Measurements from ENCODE around the gene VWA7.

The VWA7 gene

GRCh38 chr6:31778999-31779885, 2.1 kb upstream of the VWA7 start:
- DNase-seq (ENCODE audit: low spot score): no peak

- no peak for DNase-seq (ENCODE audit: low spot score)
These were observed 1.1 kb upstream of the VWA7 start for GRCh38 chr6:31778193-31778592.

DNA sequence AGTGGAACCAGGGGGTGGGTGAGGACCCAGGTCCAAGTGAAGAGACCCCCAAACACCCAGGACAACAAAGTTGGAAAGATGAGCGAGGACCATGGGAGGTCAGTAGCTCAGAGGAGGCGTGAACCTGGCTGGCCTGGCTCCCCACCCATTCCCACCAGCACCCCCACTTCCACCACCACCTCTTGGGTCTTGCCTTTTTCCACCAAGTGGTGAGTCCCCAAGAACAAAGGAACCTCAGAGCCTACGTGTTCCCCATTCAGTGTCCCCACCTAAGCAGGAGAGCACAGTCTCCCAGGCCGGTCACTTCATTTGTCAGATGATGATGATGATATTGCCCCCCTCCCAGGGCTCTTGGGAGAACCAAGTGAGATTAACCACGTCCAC, 531 bp upstream of the VWA7 start:
- DNase-seq (ENCODE audit: low spot score): no peak

DNA sequence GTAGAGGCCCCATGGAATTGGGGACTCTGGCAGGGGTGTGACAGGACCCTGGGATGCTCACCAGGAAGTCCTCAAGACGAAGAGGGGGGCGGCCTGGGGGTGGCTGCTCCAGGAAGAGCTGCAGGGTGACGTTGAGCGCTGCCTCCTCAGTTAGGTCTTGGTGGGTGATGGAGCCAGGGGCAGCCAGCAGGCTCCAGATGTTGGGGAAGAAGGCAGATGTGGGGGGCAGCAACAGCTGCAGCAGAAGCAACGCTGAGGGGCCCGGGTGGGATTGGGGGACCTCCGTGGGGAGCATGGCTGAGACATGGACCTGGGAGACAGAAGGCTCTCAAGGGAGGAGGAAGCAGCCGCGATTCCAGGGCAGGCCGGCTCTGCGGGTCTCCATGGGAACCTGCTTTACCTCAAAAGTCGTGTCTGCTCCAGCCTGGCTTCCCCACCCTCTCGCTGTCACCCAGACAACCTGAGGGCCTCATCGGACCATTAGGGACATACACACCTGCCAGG, 591 bp downstream of the VWA7 start:
- DNase-seq (ENCODE audit: low spot score): no peak

DNA sequence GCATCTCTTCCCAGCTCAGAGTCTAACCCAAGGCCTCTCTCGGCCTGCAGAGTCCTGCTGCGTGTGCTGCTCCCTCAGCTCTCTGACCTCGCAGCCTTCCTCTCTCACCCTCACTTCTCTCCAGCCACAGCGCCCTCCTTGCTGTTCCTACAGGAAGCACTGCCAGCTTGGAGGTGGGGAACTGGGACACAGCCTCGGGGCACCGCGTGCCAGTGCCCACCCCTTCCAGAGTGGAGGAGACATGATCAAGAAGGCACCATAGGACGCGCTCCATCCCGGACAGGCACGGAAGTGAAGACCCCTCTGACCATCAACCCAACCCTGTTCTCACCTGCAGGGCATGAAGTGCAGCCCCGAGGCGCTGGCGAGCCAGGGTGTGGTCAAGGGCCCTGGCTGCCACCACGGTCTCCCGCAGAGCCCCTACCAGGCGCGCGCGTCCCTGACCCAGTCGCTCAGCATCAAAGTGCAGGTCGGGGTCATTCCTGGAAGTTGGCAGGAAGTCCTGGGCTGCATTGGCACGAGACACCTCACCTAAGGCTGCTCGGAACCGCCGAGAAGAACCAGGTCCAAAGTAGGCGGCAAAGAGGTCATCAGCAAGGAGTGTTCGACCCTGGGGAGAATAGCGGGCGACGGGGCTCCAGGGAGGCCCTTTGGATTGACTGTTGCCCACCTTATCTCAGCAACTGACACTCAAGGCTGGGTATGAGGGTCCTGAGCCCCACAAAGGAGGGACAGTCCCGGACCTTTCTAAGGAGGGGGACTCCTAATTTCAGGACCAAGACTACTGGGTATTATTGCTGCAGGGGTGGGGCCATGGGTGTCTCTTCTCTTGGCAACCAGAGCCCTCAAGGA, 1.3 kb downstream of the VWA7 start:
- no peak for DNase-seq (ENCODE audit: low spot score)

GRCh38 chr6:31775184-31775583, 1.9 kb downstream of the VWA7 start:
- peak; percentile 55 for DNase-seq (ENCODE audit: low spot score)

GRCh38 chr6:31771992-31772358, 5.2 kb downstream of the VWA7 start:
- no peak for DNase-seq (ENCODE audit: low spot score)

DNA sequence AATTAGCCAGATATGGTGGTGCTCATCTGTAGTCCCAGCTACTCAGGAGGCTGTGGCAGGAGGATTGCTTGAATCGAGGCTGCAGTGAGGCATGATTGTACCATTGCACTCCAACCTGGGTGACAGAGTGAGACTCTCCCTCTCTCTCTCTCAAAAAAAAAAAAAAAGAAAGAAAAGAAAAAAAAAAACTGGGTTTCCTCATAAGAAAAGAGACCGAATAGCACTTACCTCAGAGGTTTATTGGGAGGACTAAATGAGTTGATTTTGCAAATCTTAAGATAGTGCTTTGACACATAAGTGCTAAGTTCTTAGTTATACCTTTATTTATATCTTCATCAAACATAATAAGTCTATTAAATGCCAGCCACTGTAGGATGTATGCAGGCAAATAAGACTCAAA, 6.3 kb downstream of the VWA7 start:
- no peak for DNase-seq (ENCODE audit: low spot score)

DNA sequence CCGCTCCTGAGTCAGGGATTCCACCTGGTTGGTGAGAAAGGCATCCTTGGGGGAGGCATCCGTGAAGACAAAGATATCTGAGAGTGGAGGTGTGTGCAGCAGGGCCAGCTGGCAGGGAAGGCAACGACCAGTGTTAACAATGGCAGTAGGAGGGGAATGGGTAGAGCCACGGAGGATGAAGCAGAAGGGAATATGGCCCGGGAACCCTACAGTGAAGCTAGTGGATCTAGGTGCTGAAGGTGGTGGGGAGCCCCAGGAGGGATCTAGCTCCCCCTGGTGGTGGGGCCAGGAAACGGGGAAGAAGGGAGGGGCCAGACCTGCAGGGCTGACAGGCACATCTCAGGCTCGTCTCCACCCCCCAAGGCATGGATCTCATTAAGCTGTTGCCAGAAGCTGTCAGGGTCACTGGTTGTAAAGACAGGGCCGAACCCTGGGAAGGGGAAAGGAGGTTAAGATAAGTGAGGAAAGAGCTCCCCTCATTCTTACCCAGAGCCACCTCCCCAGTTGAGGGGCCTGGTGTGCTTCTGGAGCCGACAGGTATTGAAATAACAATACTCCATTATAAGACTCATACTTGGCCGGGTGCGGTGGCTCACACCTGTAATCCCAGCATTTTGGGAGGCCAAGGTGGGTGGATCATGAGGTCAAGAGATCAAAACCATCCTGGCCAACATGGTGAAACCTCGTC, 7.3 kb downstream of the VWA7 start:
- DNase-seq (ENCODE audit: low spot score): peak; percentile 91

DNA sequence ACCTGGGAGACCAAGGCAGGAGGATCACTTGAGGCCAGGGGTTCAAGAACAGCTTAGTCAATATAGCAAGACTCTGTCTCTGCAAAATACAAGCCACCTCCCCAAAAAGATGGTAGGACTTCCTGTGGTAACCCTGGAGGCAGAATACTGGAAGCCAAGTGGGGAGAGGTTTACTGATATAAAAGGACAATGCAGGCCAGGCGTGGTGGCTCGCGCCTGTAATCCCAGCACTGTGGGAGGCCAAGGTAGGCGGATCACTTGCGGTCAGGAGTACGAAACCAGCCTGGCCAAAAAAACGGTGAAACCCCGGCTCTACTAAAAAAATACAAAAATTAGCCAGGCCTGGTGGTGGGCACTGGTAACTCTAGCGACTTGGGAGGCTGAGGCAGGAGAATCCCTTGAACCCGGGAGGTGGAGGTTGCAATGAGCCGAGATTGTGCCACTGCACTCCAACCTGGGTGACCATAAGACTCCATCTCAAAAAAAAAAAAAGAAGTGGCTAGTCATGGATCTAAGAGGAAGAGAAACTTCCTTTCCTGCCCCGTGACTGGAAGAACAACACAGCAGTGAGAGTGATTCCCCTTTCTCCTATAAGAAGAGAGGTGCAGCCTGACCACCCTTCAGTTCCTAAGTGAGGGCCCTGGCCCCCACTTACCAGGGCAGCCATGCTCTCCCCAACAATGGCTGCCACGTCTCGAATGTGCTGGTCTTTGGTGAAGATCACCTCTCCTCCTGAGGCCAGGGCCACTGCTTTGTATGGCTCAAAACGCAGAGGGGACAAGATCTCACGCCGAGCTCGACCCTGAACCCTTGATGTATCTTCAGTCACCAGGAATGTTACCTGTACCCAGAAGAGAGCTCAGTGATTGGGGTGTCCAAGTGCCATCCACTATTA, 8.5 kb downstream of the VWA7 start:
- DNase-seq (ENCODE audit: low spot score): no peak

- no peak for DNase-seq (ENCODE audit: low spot score)
These were observed 10.0 kb downstream of the VWA7 start for GRCh38 chr6:31767096-31767645.

- DNase-seq (ENCODE audit: low spot score): no peak
These were observed 11.0 kb downstream of the VWA7 start for GRCh38 chr6:31765910-31766794.

- no peak for DNase-seq (ENCODE audit: low spot score)
These were observed 11.6 kb downstream of the VWA7 start for GRCh38 chr6:31765559-31765909.

DNA sequence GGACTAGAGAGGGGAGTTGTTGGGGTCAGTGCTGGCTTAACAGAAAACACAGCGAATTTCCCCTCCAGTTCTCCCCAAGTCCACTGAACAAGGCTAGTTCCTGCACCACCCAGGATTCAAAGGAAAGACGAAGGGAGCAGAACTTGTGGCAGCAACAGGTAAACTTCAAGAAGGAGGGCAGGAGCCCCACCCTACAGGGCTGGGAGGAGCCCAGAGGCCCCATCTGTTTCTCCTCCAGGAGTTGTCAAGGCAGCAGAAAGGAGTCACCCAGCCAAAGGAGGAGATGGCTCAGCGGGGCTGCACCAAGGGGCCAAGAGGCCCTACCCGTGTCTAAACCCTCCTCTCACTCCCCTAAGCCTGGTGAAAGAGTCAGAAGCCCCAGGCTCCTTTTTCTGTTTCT, 12.9 kb downstream of the VWA7 start:
- no peak for DNase-seq (ENCODE audit: low spot score)

DNA sequence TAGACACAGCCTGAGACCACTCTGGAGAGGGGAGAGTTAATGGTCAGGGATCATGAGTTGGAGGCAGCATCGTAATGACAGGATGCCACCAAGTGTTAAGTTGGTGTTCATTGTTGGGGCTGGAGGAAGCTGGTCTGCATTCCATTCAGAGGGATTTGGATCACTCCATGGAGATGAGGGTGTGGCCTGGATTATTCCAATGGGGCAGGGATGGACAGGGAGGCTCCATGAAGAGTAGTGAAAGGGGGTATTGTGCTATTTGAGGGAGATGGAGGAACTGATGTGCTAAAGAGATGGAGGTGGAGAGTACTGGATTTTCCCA, 13.5 kb downstream of the VWA7 start:
- no peak for DNase-seq (ENCODE audit: low spot score)

GRCh38 chr6:31762878-31763618, 14.1 kb downstream of the VWA7 start:
- DNase-seq (ENCODE audit: low spot score): no peak

GRCh38 chr6:31762356-31762755, 14.8 kb downstream of the VWA7 start, which contains the start of gene SAPCD1:
TSS of gene SAPCD1 (plus strand) at chr6:31762656. CDS start at chr6:31763055, 399 bp downstream.
- no peak for DNase-seq (ENCODE audit: low spot score)

- DNase-seq (ENCODE audit: low spot score): no peak
These were observed 15.8 kb downstream of the VWA7 start for GRCh38 chr6:31761343-31761742.

DNA sequence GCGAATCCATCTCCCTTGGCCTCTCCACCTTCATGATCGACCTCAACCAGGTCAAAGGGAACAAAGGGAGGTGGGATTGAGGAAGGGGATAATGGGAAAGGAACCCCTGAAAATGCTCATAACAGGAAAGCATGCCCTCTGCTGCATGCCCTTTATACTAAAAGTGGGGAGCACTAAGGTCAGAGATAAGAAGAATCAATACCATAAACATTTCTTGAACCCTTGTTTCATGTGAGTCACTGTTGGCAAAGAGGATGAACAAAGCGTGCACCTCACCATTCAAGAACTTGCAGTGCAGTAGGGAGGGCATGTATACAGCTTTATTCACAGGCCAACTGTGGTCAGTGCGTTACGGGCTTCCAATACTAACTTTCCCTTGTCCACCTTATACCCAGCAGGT, 16.3 kb downstream of the VWA7 start:
- no peak for DNase-seq (ENCODE audit: low spot score)

GRCh38 chr6:31758281-31758680, 18.8 kb downstream of the VWA7 start:
- DNase-seq (ENCODE audit: low spot score): no peak
